ENCODE data around the gene TMEM151B. TPM values are rescaled to one million over a fixed set of nuclear protein-coding genes. Genes with fewer than 3 reads are reported as not detected.
"Not testable (repeated sequence)": the region's sequence is repeated elsewhere in the genome, so short reads cannot be mapped to it uniquely, and the experiment has no call there.

The TMEM151B gene
- total RNA-seq, 1 donor from 2014 or later: 0.09 TPM

GRCh38 chr6:44315516-44315915 lies 45.3 kb downstream of the TMEM151B start:
- Mint-ChIP-seq H3K27me3 (ENCODE audit: low read depth, unreplicated experiment) (peaks cover 19% of the 10 kb centered on the region), H3K9me3 (ENCODE audit: unreplicated experiment) (peaks cover 2% of the 10 kb centered on the region), H3K4me1 (ENCODE audit: low read depth, unreplicated experiment) (peaks cover 11% of the 10 kb centered on the region), H3K27ac (ENCODE audit: unreplicated experiment) (no peak overlapping the region), H3K4me3 (ENCODE audit: unreplicated experiment) (no peak overlapping the region), H3K36me3 (ENCODE audit: low read depth, unreplicated experiment) (peaks cover 10% of the 10 kb centered on the region)
- peaks cover 10% of the 10 kb centered on the region for H3K4me1 ChIP-seq (ENCODE audit: insufficient read depth, low read length)
- no peaks in the 10 kb centered on the region for H3K9me3 ChIP-seq (ENCODE audit: insufficient read depth, low read depth, low read length)
- peaks cover 23% of the 10 kb centered on the region for H3K27me3 ChIP-seq (ENCODE audit: insufficient read depth, low read length)
- no peak overlapping the region for H3K9ac ChIP-seq (ENCODE audit: low read length)
- H3K4me2 ChIP-seq (ENCODE audit: low read length): no peak overlapping the region
- peaks cover 7% of the 10 kb centered on the region for H3K36me3 ChIP-seq (ENCODE audit: insufficient read depth, low read length)
- H2AFZ ChIP-seq (ENCODE audit: low read depth, low read length): no peak overlapping the region
- TF ChIP-seq, protein P1, sequence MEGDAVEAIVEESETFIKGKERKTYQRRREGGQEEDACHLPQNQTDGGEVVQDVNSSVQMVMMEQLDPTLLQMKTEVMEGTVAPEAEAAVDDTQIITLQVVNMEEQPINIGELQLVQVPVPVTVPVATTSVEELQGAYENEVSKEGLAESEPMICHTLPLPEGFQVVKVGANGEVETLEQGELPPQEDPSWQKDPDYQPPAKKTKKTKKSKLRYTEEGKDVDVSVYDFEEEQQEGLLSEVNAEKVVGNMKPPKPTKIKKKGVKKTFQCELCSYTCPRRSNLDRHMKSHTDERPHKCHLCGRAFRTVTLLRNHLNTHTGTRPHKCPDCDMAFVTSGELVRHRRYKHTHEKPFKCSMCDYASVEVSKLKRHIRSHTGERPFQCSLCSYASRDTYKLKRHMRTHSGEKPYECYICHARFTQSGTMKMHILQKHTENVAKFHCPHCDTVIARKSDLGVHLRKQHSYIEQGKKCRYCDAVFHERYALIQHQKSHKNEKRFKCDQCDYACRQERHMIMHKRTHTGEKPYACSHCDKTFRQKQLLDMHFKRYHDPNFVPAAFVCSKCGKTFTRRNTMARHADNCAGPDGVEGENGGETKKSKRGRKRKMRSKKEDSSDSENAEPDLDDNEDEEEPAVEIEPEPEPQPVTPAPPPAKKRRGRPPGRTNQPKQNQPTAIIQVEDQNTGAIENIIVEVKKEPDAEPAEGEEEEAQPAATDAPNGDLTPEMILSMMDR (IDR thresholded peaks at IDR 0.05; ENCODE audit: insufficient read depth, low read depth, low read length): no peak
- TF ChIP-seq EZH2 (IDR thresholded peaks at IDR 0.05; ENCODE audit: insufficient read depth, low read length): no peak
- no peak overlapping the region for H3K4me3 ChIP-seq (ENCODE audit: insufficient read depth, low read depth, low read length)
- H3K27ac ChIP-seq (ENCODE audit: low read depth, low read length): no peak overlapping the region
- H3K79me2 ChIP-seq (ENCODE audit: insufficient read depth, low read length): peaks cover 19% of the 10 kb centered on the region
- peaks cover 10% of the 10 kb centered on the region for H4K20me1 ChIP-seq (ENCODE audit: insufficient read depth, low read length)
- DNase-seq (ENCODE audit: low read depth) (no peak), FAIRE-seq (no peak)

DNA sequence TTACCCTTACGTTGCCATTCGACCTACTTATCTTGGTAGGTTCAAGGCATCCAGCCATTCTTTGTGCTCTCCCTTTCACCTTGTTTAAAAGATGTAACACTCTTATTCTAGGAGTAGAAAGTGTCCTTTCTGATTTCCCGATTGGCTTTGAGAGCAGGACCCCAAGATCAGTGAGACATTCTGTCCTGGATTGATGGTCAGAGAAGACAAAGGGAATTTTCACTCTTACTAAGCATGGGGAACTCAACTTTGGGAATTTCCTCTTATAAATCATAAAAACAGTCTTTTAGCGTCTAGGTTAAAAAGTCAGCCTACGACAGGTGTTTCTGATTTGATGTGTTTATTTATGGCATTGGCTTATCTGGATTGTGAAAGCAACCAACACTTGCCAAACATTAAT lies 45.7 kb downstream of the TMEM151B start:
- H3K27me3 Mint-ChIP-seq (ENCODE audit: low read depth, unreplicated experiment): peaks cover 22% of the 10 kb centered on the region
- no peak overlapping the region for H3K4me3 Mint-ChIP-seq (ENCODE audit: unreplicated experiment)
- peaks cover 25% of the 10 kb centered on the region for H3K27me3 ChIP-seq (ENCODE audit: insufficient read depth, low read length)
- no peak overlapping the region for H3K27ac ChIP-seq (ENCODE audit: low read depth, low read length)
- no peaks in the 10 kb centered on the region for H3K9me3 ChIP-seq (ENCODE audit: insufficient read depth, low read depth, low read length)
- H3K9me3 Mint-ChIP-seq (ENCODE audit: unreplicated experiment): peaks cover 2% of the 10 kb centered on the region
- H3K27ac Mint-ChIP-seq (ENCODE audit: unreplicated experiment): no peak overlapping the region
- peaks cover 19% of the 10 kb centered on the region for H3K79me2 ChIP-seq (ENCODE audit: insufficient read depth, low read length)
- DNase-seq (ENCODE audit: low read depth) (no peak), FAIRE-seq (no peak)
- peaks cover 10% of the 10 kb centered on the region for H4K20me1 ChIP-seq (ENCODE audit: insufficient read depth, low read length)
- no peak overlapping the region for H3K9ac ChIP-seq (ENCODE audit: low read length)
- H2AFZ ChIP-seq (ENCODE audit: low read depth, low read length): no peak overlapping the region
- peaks cover 8% of the 10 kb centered on the region for H3K36me3 Mint-ChIP-seq (ENCODE audit: low read depth, unreplicated experiment)
- TF ChIP-seq, protein P1 (IDR thresholded peaks at IDR 0.05; ENCODE audit: insufficient read depth, low read depth, low read length): no peak
- TF ChIP-seq EZH2 (IDR thresholded peaks at IDR 0.05; ENCODE audit: insufficient read depth, low read length): no peak
- peaks cover 10% of the 10 kb centered on the region for H3K4me1 ChIP-seq (ENCODE audit: insufficient read depth, low read length)
- H3K4me3 ChIP-seq (ENCODE audit: insufficient read depth, low read depth, low read length): no peak overlapping the region
- peaks cover 11% of the 10 kb centered on the region for H3K4me1 Mint-ChIP-seq (ENCODE audit: low read depth, unreplicated experiment)
- H3K36me3 ChIP-seq (ENCODE audit: insufficient read depth, low read length): peaks cover 3% of the 10 kb centered on the region
- H3K4me2 ChIP-seq (ENCODE audit: low read length): no peak overlapping the region

- no peaks in the 10 kb centered on the region for H3K9me3 ChIP-seq (ENCODE audit: insufficient read depth, low read depth, low read length)
- Mint-ChIP-seq H3K36me3 (ENCODE audit: low read depth, unreplicated experiment) (peaks cover 7% of the 10 kb centered on the region), H3K4me1 (ENCODE audit: low read depth, unreplicated experiment) (peaks cover 11% of the 10 kb centered on the region), H3K27ac (ENCODE audit: unreplicated experiment) (no peak overlapping the region), H3K27me3 (ENCODE audit: low read depth, unreplicated experiment) (peaks cover 23% of the 10 kb centered on the region), H3K9me3 (ENCODE audit: unreplicated experiment) (peaks cover 2% of the 10 kb centered on the region), H3K4me3 (ENCODE audit: unreplicated experiment) (no peak overlapping the region)
- H3K79me2 ChIP-seq (ENCODE audit: insufficient read depth, low read length): peaks cover 19% of the 10 kb centered on the region
- no peak for TF ChIP-seq EZH2 (IDR thresholded peaks at IDR 0.05; ENCODE audit: insufficient read depth, low read length)
- TF ChIP-seq, protein P1 (IDR thresholded peaks at IDR 0.05; ENCODE audit: insufficient read depth, low read depth, low read length): no peak
- FAIRE-seq: no peak
- no peak overlapping the region for H3K27ac ChIP-seq (ENCODE audit: low read depth, low read length)
- DNase-seq (ENCODE audit: low read depth): no peak
- peaks cover 9% of the 10 kb centered on the region for H4K20me1 ChIP-seq (ENCODE audit: insufficient read depth, low read length)
- no peak overlapping the region for H3K4me2 ChIP-seq (ENCODE audit: low read length)
- H3K36me3 ChIP-seq (ENCODE audit: insufficient read depth, low read length): no peaks in the 10 kb centered on the region
- H2AFZ ChIP-seq (ENCODE audit: low read depth, low read length): no peak overlapping the region
- H3K9ac ChIP-seq (ENCODE audit: low read length): no peak overlapping the region
- peaks cover 25% of the 10 kb centered on the region for H3K27me3 ChIP-seq (ENCODE audit: insufficient read depth, low read length)
- H3K4me1 ChIP-seq (ENCODE audit: insufficient read depth, low read length): peaks cover 10% of the 10 kb centered on the region
- no peak overlapping the region for H3K4me3 ChIP-seq (ENCODE audit: insufficient read depth, low read depth, low read length)
Measured at GRCh38 chr6:44316481-44316880, 46.2 kb downstream of the TMEM151B start.

DNA sequence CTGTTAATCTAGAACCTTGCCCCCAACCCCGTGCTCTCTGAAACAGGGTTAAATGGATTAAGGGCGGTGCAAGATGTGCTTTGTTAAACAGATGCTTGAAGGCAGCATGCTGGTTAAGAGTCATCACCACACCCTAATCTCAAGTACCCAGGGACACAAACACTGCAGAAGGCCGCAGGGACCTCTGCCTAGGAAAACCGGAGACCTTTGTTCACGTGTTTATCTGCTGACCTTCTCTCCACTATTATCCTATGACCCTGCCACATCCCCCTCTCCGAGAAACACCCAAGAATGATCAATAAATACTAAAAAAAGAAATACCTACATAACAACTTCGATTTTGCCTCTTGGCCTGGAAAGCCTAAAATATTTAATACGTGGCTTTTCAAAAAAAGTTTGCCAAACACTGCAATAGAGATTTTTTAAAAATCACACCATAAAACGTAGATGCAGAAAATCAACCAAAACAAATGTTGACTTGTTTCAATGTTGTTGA lies 46.9 kb downstream of the TMEM151B start:
- not testable (repeated sequence) for H3K36me3 Mint-ChIP-seq (ENCODE audit: low read depth, unreplicated experiment); H3K27ac ChIP-seq (ENCODE audit: low read depth, low read length); H3K9me3 Mint-ChIP-seq (ENCODE audit: unreplicated experiment); FAIRE-seq; DNase-seq (ENCODE audit: low read depth); H4K20me1 ChIP-seq (ENCODE audit: insufficient read depth, low read length); H3K4me1 Mint-ChIP-seq (ENCODE audit: low read depth, unreplicated experiment); H3K4me2 ChIP-seq (ENCODE audit: low read length); H3K9me3 ChIP-seq (ENCODE audit: insufficient read depth, low read depth, low read length); H3K36me3 ChIP-seq (ENCODE audit: insufficient read depth, low read length); H3K9ac ChIP-seq (ENCODE audit: low read length); H3K4me3 Mint-ChIP-seq (ENCODE audit: unreplicated experiment); H3K4me1 ChIP-seq (ENCODE audit: insufficient read depth, low read length); H2AFZ ChIP-seq (ENCODE audit: low read depth, low read length); H3K4me3 ChIP-seq (ENCODE audit: insufficient read depth, low read depth, low read length); H3K27ac Mint-ChIP-seq (ENCODE audit: unreplicated experiment)
- H3K79me2 ChIP-seq (ENCODE audit: insufficient read depth, low read length): peaks cover 12% of the 10 kb centered on the region
- H3K27me3 ChIP-seq (ENCODE audit: insufficient read depth, low read length): peaks cover 25% of the 10 kb centered on the region
- H3K27me3 Mint-ChIP-seq (ENCODE audit: low read depth, unreplicated experiment): peaks cover 23% of the 10 kb centered on the region

Measured in astrocyte (in vitro differentiated cells and primary cell).